AG04449 (cell line): ENCODE data around the gene NTHL1.

ENCODE experiments used
- CTCF ChIA-PET: fragments of 350-600 bp; formaldehyde crosslinking; extraction: SDS; loops from one replicate; lab custom pipeline; 2021; ENCODE audit warnings: antibody characterized with exemption; lab: Yijun Ruan, JAX
- POLR2A ChIA-PET: fragments of 400-600, 350-600 bp; formaldehyde crosslinking; extraction: SDS; loops from one replicate; lab custom pipeline; 2020; ENCODE audit warnings: antibody characterized with exemption, inconsistent platforms; lab: Yijun Ruan, JAX
- DNase-seq: peaks from one replicate; pipeline ENCODE4 v3.0.0-alpha.2; 2010; ENCODE audit warnings: low read depth, low spot score
- H3K4me3 ChIP-seq: 2 replicates; pipeline ENCODE4 v1.5.1; 2011; ENCODE audit warnings: low read depth, mild to moderate bottlenecking, control low read depth, low read length
- TF ChIP-seq, protein P1 (sequence below): IDR thresholded peaks from one replicate; pipeline ENCODE4 v1.5.1; 2011; ENCODE audit warnings: mild to moderate bottlenecking, moderate library complexity, low read length, control low read depth, inconsistent platforms; ENCODE audit not compliant: insufficient read depth; ENCODE audit errors: missing control alignments

NTHL1 gene

DNA sequence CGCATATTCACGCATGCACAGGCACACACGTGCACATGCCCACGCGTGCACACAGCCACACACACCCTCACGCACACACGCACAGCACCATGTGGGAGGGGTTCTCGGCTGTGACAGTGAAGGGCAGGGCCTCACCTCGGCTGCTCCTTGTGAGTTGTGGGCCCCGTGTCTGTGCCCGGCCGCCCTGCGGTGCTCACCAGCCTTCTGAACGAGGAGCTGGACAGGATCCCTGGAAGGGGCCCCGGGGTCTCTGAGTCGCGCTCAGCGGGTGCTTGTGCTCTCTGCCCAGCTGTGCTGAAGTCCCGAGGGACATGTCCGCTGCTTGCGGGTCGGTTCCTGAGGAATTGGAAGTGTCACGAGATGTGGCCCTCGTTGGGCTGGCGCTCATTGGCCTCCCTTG, 16.2 kb upstream of the NTHL1 start:
- H3K4me3 ChIP-seq, result no peak overlapping the region
- no peak for DNase-seq
- ChIA-PET POLR2A (no interaction called here), CTCF (interaction anchor here (1.2 to 2.4 kb wide), 2 partner anchors 41 to 77 kb away, joined by 3 to 10 read pairs; no protein-coding TSS in a partner anchor)
- TF ChIP-seq, protein P1, sequence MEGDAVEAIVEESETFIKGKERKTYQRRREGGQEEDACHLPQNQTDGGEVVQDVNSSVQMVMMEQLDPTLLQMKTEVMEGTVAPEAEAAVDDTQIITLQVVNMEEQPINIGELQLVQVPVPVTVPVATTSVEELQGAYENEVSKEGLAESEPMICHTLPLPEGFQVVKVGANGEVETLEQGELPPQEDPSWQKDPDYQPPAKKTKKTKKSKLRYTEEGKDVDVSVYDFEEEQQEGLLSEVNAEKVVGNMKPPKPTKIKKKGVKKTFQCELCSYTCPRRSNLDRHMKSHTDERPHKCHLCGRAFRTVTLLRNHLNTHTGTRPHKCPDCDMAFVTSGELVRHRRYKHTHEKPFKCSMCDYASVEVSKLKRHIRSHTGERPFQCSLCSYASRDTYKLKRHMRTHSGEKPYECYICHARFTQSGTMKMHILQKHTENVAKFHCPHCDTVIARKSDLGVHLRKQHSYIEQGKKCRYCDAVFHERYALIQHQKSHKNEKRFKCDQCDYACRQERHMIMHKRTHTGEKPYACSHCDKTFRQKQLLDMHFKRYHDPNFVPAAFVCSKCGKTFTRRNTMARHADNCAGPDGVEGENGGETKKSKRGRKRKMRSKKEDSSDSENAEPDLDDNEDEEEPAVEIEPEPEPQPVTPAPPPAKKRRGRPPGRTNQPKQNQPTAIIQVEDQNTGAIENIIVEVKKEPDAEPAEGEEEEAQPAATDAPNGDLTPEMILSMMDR, result no peak

DNA sequence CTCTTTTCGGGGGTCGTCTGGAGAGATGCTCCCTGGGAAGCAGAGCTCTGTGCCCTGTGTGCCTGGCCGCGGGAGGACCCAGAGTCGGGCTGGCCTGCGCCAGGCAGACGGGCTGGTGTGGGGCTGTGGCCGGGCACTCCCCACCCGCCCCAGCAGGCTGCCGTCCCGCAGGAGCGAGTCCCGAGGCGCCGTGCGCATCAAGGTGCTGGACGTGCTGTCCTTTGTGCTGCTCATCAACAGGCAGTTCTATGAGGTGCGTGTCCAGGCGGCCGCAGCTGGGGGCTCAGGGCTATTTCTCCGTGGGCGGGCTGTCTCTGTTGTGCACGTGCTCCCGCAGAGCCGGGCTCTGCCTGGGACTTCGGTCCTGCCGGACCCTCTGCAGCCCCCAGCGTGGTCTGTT, 15.2 kb upstream of the NTHL1 start:
- ChIA-PET CTCF (interaction anchor here (1.2 to 1.6 kb wide), 2 partner anchors 15 to 40 kb away, joined by 3 to 4 read pairs; partner anchors contain the start of genes NTHL1 and TSC2), POLR2A (interaction anchor here (0.8 kb wide), 1 partner anchor 93 kb away, joined by 3 read pairs; the partner anchor contains the start of gene TRAF7)
- DNase-seq, result no peak
- TF ChIP-seq, protein P1, result no peak
- no peak overlapping the region for H3K4me3 ChIP-seq

DNA sequence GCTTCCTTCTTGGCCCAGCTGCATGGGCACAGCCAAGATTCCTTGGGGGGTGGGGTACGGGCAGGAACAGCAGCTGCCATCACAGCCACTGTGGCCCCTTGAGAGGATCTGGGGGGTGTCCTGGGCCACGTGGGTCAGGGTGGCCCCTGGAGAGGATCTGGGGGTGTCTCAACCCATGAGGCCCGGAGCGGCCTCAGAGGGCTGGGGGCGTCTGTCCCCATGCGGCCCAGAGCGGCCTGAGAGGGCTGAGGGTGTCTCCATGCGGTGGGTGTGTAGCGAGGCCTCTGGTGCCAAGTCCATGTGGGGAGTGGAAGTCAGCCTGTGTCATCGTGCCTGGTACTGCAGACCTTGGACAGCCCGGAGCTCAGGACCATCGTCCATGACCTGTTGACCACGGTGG, 13.9 kb upstream of the NTHL1 start:
- POLR2A ChIA-PET, result no interaction called here
- H3K4me3 ChIP-seq, result no peak overlapping the region
- CTCF ChIA-PET, result interaction anchor here (0.9 to 1.6 kb wide), 2 partner anchors 14 to 16 kb away, joined by 3 to 4 read pairs; partner anchors contain the start of genes NTHL1 and TSC2
- TF ChIP-seq, protein P1, result no peak
- no peak for DNase-seq

DNA sequence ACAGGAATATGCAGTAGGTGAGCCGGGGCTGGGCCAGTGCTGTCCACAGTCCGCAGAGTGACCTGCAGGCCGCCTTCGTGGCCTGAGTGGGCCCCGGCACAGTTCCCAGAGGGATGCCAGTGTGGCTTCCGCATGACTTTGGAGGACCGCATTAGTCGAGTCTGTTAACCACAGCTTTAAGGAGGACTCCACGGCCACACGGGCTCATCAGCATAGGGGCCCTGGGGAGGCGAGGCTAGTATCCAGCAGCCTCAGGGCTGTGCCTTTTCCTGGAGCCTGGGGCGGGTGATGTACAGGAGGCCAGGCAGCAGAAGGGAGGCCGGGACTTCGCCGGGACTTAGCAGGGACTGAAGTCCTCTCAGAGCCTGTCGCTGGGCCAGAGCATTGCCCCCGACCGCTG, 13.4 kb upstream of the NTHL1 start:
- POLR2A ChIA-PET, result interaction anchor here (1.1 kb wide), 1 partner anchor 13 kb away, joined by 3 read pairs; the partner anchor contains the start of genes NTHL1 and TSC2
- TF ChIP-seq, protein P1, result no peak
- no peak for DNase-seq
- H3K4me3 ChIP-seq, result no peak overlapping the region
- CTCF ChIA-PET, result interaction anchor here (1.1 kb wide), 1 partner anchor 39 kb away, joined by 5 read pairs; no protein-coding TSS in a partner anchor

DNA sequence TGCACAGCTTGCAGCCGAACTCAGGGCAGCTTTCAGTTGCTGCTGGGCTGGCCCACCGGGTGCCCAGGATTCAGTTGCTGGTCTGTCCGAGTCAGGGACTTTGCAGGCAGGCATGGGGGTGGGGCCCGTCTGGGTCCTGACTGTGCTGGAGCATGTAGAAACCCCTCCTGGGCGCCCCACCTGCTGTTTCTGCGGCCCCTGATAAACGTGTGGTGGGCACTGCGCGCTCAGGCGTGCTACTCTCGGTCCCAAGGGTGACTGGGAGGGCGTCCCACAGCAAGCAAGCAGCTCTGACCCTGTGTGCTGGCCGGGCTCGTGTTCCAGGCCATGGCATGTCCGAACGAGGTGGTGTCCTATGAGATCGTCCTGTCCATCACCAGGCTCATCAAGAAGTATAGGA, 12.7 kb upstream of the NTHL1 start:
- no peak overlapping the region for H3K4me3 ChIP-seq
- TF ChIP-seq, protein P1, result no peak
- ChIA-PET POLR2A (interaction anchor here (1.0 to 1.1 kb wide), 2 partner anchors 12 to 13 kb away, joined by 3 to 6 read pairs; partner anchors contain the start of genes NTHL1 and TSC2), CTCF (interaction anchor here (1.1 kb wide), 1 partner anchor 38 kb away, joined by 5 read pairs; no protein-coding TSS in a partner anchor)
- DNase-seq, result no peak

GRCh38 chr16:2058872-2059271, 11.2 kb upstream of the NTHL1 start:
- DNase-seq, result no peak
- CTCF ChIA-PET, result interaction anchor here (0.6 to 1.9 kb wide), 4 partner anchors 11 to 36 kb away, joined by 3 to 4 read pairs (median 4); partner anchors contain the start of genes NTHL1 and TSC2
- H3K4me3 ChIP-seq, result no peak overlapping the region
- TF ChIP-seq, protein P1, result no peak
- POLR2A ChIA-PET, result no interaction called here
